ENCODE results near the gene PLEKHM3.

DNA sequence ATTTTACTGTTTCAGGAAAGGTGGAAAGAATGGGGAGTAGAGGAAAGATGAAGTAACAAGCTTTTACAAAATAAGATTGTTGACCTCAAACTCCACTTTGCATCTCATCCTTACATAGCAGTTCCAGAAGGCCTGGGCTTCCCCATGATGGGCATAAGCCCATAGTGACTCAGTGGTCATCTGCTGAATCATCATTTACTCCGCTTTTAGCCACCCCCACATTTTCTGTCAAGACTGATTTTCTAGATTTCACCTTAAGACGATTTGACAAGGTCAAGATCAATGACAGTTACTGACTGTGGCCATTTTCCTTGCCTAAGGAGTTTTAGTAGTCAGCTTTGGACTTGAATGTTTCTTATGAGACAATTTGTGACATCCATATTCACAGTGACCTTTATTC lies 49.4 kb downstream of the PLEKHM3 start:
- TF ChIP-seq CTCF (IDR thresholded peaks at IDR 0.05; ENCODE audit: low read depth, low read length, missing input control): no peak
- TF ChIP-seq YY1 (IDR thresholded peaks at IDR 0.05): no peak
- no peak for TF ChIP-seq SP1 (IDR thresholded peaks at IDR 0.05)
- no peak for TF ChIP-seq FOXA1 (IDR thresholded peaks at IDR 0.05)
- no peak for TF ChIP-seq GABPA (IDR thresholded peaks at IDR 0.05 in 1 of 2, conservative IDR thresholded peaks at IDR 0.05 in 1 of 2)
- no peak for TF ChIP-seq ZBTB33 (IDR thresholded peaks at IDR 0.05)

All from liver (tissue), 3 donors.